Erythroblast (primary cell): ENCODE data around the gene WASF2.

Source experiments
- GATA1 ChIP-seq: IDR thresholded peaks from 2 replicates; pipeline ENCODE4 v1.6.1; 2011; ENCODE audit warnings: low read depth, mild to moderate bottlenecking, control low read depth, low read length, moderate library complexity
- POLR2A ChIP-seq: IDR thresholded peaks from 2 replicates; pipeline ENCODE4 v1.6.1; 2011; ENCODE audit warnings: mild to moderate bottlenecking, low read length

DNA sequence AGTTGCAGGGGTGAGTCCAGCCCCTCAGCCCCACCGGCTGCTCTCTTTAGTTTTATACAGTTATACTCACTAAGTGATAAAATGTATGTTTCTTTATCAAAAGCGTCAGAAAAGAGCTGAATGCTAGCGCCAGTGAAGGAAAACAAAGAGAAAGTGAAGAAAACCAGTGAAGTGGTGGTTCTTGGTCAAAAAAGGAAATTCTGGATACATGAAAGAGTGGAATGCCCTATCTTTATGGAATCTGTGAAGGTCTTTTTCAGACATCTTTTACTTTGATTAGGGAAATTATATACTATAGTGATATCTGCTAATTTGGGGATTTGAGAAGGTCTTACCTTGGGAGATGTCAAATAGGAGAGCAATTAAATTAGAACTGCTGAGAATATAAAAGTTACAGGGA is 56.3 kb downstream of the WASF2 start:
- no peak for TF ChIP-seq POLR2A
- no peak for TF ChIP-seq GATA1
